ENCODE results near the gene STEAP3.

The STEAP3 gene

DNA sequence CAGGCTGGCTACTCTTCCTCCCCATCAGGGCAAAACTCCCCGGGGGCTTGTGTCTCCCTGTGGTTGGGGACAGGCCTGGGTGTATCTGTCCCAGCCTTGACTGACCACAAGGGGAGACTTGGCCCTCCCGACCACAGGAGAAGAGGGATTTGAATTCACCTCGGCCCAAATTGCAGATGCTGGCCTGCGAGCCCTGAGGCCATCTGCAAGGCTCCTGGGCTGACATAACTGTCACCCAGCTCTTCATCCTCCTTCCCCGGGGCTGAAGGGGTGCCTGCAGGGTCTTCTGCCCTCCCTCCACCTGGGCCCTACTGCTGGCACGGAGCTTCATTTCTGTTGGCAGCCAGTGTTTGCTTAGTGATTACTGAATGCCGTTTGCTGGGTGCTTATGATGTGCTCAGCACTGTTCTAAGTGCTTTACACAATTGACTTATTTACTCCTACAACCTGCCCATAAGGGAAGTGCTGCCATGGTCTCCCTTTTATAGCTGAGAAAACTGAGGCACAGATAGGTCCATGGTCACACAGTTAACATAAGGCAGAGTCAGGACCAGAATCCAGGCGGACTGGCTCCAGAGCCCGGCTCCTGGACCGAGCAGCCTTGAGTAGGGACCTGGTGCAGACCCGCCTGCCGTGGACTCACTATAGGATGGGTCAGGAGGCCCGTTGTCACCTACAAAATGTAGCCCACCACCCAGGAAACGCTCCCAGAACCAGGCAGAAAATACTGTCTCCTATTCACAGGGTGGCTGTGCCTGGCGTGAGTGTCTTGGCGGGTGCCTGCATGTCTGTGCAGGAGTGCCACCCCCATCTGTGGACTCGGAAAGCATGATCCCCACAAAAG, 18.9 kb downstream of the STEAP3 start:
- no peaks in the 10 kb centered on the region for H3K27me3 ChIP-seq (replicated peaks; ENCODE audit: insufficient read depth, low read length)
- no peaks in the 10 kb centered on the region for H3K9me3 ChIP-seq (replicated peaks; ENCODE audit: insufficient read depth, low read length)
- no peaks in the 10 kb centered on the region for H3F3A ChIP-seq (ENCODE audit: insufficient read depth, low read length)
- no peaks in the 10 kb centered on the region for H3K4me1 ChIP-seq (ENCODE audit: low read length)
- H3K4me3 ChIP-seq (ENCODE audit: low read length): no peak overlapping the region
- H3K9me2 ChIP-seq (replicated peaks; ENCODE audit: insufficient read depth, low read length): no peaks in the 10 kb centered on the region
- TF ChIP-seq EZH2phosphoT487 (IDR thresholded peaks at IDR 0.05; ENCODE audit: low read length) (no peak), EZH2 (optimal IDR thresholded peaks at IDR 0.05; ENCODE audit: low read depth, low read length) (no peak)
- TF ChIP-seq, protein P1, sequence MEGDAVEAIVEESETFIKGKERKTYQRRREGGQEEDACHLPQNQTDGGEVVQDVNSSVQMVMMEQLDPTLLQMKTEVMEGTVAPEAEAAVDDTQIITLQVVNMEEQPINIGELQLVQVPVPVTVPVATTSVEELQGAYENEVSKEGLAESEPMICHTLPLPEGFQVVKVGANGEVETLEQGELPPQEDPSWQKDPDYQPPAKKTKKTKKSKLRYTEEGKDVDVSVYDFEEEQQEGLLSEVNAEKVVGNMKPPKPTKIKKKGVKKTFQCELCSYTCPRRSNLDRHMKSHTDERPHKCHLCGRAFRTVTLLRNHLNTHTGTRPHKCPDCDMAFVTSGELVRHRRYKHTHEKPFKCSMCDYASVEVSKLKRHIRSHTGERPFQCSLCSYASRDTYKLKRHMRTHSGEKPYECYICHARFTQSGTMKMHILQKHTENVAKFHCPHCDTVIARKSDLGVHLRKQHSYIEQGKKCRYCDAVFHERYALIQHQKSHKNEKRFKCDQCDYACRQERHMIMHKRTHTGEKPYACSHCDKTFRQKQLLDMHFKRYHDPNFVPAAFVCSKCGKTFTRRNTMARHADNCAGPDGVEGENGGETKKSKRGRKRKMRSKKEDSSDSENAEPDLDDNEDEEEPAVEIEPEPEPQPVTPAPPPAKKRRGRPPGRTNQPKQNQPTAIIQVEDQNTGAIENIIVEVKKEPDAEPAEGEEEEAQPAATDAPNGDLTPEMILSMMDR (IDR thresholded peaks at IDR 0.05; ENCODE audit: low read length): no peak
- no peak overlapping the region for H3K27ac ChIP-seq (ENCODE audit: low read length)
- H4K20me1 ChIP-seq (ENCODE audit: insufficient read depth, low read length): no peaks in the 10 kb centered on the region
- H3K36me3 ChIP-seq (replicated peaks; ENCODE audit: insufficient read depth, low read length): no peaks in the 10 kb centered on the region
- H3K9ac ChIP-seq (ENCODE audit: low read length): no peak overlapping the region
- DNase-seq: no peak
- H3K79me2 ChIP-seq (ENCODE audit: low read length): no peaks in the 10 kb centered on the region
- no peak overlapping the region for H3K4me2 ChIP-seq (ENCODE audit: low read depth, low read length)
- H2AFZ ChIP-seq (ENCODE audit: low read length): no peak overlapping the region

DNA sequence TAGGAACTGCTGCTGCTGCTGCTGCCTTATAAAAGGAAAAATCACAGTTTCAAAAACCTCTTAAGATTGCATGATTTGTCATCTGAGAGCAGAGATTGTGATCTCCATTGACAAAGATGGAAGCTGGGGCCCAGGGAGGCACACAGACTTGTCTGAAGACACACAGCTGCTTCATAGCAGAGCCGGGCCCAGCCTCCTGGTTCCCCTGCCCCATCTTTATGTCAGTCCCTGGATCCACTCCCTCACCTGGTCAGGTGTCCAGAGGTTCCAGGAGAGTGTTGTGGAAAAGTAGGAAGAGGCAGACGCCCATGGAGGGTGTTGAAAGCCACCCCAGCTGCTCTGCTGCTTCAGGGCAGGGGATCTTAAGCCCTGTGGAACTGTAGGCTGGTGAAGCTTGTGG, 20.0 kb downstream of the STEAP3 start:
- H3K27ac ChIP-seq (ENCODE audit: low read length): no peak overlapping the region
- TF ChIP-seq EZH2phosphoT487 (IDR thresholded peaks at IDR 0.05; ENCODE audit: low read length) (no peak), EZH2 (optimal IDR thresholded peaks at IDR 0.05; ENCODE audit: low read depth, low read length) (no peak)
- TF ChIP-seq, protein P1 (IDR thresholded peaks at IDR 0.05; ENCODE audit: low read length): no peak
- no peak overlapping the region for H3K9ac ChIP-seq (ENCODE audit: low read length)
- H3K4me1 ChIP-seq (ENCODE audit: low read length): no peaks in the 10 kb centered on the region
- no peak overlapping the region for H3K4me3 ChIP-seq (ENCODE audit: low read length)
- H2AFZ ChIP-seq (ENCODE audit: low read length): no peak overlapping the region
- no peaks in the 10 kb centered on the region for H3K79me2 ChIP-seq (ENCODE audit: low read length)
- H3K36me3 ChIP-seq (replicated peaks; ENCODE audit: insufficient read depth, low read length): no peaks in the 10 kb centered on the region
- no peaks in the 10 kb centered on the region for H3K9me2 ChIP-seq (replicated peaks; ENCODE audit: insufficient read depth, low read length)
- no peaks in the 10 kb centered on the region for H4K20me1 ChIP-seq (ENCODE audit: insufficient read depth, low read length)
- no peaks in the 10 kb centered on the region for H3K27me3 ChIP-seq (replicated peaks; ENCODE audit: insufficient read depth, low read length)
- no peaks in the 10 kb centered on the region for H3F3A ChIP-seq (ENCODE audit: insufficient read depth, low read length)
- H3K9me3 ChIP-seq (replicated peaks; ENCODE audit: insufficient read depth, low read length): no peaks in the 10 kb centered on the region
- no peak overlapping the region for H3K4me2 ChIP-seq (ENCODE audit: low read depth, low read length)
- no peak for DNase-seq

DNA sequence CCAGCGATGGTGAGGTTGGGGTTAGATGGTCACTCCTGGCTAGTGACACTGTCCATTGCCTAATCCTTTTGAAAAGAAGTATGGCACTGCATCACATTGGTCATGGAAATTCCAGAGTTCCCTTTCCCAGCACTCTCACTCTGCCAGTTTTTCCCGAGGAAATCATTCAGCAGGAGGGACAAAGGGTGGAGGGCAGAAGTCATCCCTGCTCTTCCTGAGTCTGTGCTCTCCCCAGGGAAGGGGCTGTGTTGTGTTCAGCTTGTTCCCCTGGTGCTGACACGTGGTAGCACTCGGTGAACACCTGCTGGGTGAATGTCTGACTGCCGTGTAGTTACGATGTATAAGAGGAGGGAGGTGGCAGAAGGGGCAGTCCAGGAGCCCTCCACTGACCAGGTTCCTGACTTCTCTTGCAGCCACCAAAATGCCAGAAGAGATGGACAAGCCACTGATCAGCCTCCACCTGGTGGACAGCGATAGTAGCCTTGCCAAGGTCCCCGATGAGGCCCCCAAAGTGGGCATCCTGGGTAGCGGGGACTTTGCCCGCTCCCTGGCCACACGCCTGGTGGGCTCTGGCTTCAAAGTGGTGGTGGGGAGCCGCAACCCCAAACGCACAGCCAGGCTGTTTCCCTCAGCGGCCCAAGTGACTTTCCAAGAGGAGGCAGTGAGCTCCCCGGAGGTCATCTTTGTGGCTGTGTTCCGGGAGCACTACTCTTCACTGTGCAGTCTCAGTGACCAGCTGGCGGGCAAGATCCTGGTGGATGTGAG, 21.6 kb downstream of the STEAP3 start:
- no peaks in the 10 kb centered on the region for H3K4me1 ChIP-seq (ENCODE audit: low read length)
- no peaks in the 10 kb centered on the region for H3K9me2 ChIP-seq (replicated peaks; ENCODE audit: insufficient read depth, low read length)
- no peaks in the 10 kb centered on the region for H3K79me2 ChIP-seq (ENCODE audit: low read length)
- TF ChIP-seq, protein P1 (IDR thresholded peaks at IDR 0.05; ENCODE audit: low read length): no peak
- no peak for TF ChIP-seq EZH2 (optimal IDR thresholded peaks at IDR 0.05; ENCODE audit: low read depth, low read length)
- no peak for TF ChIP-seq EZH2phosphoT487 (IDR thresholded peaks at IDR 0.05; ENCODE audit: low read length)
- no peak overlapping the region for H3K9ac ChIP-seq (ENCODE audit: low read length)
- H3K27ac ChIP-seq (ENCODE audit: low read length): no peak overlapping the region
- H3K9me3 ChIP-seq (replicated peaks; ENCODE audit: insufficient read depth, low read length): no peaks in the 10 kb centered on the region
- no peak overlapping the region for H3K4me3 ChIP-seq (ENCODE audit: low read length)
- H3F3A ChIP-seq (ENCODE audit: insufficient read depth, low read length): no peaks in the 10 kb centered on the region
- DNase-seq: no peak
- H3K4me2 ChIP-seq (ENCODE audit: low read depth, low read length): no peak overlapping the region
- no peaks in the 10 kb centered on the region for H4K20me1 ChIP-seq (ENCODE audit: insufficient read depth, low read length)
- no peaks in the 10 kb centered on the region for H3K36me3 ChIP-seq (replicated peaks; ENCODE audit: insufficient read depth, low read length)
- H3K27me3 ChIP-seq (replicated peaks; ENCODE audit: insufficient read depth, low read length): no peaks in the 10 kb centered on the region
- no peak overlapping the region for H2AFZ ChIP-seq (ENCODE audit: low read length)
